HS-5 (cell line): ENCODE measurements around the gene ARHGAP21.
A peak's percentile ranks its signal among the peaks of the same experiment; 100 is the strongest.

Experiments used
- DNase-seq: peaks from one replicate; pipeline ENCODE4 v3.0.0-alpha.2; 2012; ENCODE audit warnings: low read depth

ARHGAP21 gene

GRCh38 chr10:24574161-24574560 is 149.5 kb downstream of the ARHGAP21 start:
- no peak for DNase-seq

- no peak for DNase-seq
Measured at GRCh38 chr10:24571870-24572450, 151.7 kb downstream of the ARHGAP21 start.

DNA sequence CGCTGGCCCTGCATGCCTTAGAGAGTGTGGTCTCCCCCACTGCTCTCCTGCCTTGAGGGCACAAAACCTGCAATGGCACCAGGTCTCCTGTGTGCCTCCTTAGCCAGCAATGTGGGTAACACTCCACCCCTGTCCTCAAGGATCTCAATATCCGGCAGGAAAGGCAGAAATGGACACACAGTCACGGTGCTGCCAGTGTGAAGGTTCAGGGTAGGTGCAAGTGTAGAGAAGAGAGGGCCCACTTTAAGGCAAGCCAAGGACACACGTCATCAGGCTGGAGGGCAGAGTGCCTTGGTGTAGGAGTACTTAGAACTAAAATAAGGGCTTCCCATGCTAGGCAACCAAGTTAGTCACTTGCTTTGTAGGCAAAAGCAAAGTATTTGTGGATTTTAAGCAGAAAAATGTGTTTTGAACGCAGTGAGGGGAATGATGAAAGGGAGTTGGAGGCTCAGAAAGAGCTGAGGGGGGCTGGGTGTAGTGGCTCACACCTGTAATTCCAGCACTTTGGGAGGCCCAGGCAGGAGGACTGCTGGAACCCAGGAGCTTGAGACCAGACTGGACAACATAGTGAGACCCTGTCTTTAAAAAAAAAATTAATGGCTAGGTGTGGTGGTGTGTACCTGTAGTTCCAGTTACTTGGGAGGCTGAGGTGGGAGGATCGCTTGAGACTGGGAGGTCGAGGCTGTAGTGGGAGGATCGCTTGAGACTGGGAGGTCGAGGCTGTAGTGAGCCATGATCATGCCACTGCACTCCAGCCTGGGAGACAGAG is 152.8 kb downstream of the ARHGAP21 start:
- no peak for DNase-seq

DNA sequence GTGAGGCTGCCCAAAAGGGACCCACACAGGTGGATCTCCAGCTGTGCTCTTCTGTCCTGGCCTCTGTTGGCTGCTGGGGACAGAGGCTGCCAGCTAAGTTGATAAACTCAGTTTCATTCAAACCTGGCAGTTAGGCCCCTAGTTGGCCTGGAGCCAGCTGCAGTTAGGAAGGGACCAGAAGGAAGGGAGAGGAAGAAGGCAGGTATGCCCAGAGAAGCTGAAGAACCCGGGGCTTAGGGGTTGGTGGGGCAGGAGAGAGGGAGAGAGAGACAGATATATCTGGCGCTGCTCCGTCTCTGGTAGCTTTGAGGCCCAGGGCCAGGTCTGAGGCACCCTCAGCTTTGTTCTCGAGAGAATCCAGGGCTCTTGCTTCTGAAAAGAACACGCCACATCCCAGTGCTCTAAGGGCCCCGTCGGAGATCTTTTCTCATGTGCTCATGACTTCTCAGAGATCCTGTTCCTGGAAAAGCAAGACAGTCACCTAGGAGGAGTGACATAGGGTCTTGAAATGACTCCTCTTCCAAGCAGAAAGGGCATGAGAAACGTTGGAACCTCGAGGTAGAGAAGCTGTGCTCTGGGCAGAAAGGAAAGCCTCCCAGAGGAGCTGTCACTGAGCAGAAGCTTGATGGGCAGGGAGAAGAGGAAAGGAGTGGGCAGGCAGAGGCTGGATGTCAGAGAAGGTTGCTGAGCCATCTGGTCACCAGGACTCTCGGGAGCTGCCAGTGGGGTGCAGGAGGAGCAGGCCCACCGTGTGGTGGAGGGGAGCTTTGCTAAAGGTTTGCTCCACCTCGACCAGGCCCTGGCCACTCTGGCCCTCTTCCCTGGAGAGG is 153.6 kb downstream of the ARHGAP21 start:
- DNase-seq = no peak

DNA sequence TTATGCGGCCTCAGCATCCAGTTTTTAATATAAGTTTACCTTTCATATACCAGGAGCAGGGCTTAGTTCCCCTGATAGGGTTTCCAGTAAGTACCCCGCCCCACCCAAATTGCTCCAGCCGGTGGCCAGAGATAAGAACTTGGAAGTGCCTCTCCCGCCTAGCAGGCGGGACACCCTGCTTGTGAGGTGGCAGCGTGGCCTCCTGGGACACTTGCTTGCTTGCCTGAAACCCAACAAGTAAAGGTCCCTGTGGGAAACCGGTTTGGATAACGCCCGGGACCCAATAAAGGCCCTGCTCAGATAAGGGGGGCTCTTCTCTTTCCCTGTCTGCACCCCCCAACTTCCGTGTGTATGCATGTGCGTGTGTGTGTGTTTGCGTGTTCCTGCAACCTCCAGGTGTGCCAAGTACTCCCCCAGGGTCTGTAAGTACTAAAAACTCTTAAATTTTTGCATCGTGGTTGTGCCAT is 154.3 kb downstream of the ARHGAP21 start:
- no peak for DNase-seq

GRCh38 chr10:24568042-24568441 is 155.6 kb downstream of the ARHGAP21 start:
- DNase-seq = no peak

DNA sequence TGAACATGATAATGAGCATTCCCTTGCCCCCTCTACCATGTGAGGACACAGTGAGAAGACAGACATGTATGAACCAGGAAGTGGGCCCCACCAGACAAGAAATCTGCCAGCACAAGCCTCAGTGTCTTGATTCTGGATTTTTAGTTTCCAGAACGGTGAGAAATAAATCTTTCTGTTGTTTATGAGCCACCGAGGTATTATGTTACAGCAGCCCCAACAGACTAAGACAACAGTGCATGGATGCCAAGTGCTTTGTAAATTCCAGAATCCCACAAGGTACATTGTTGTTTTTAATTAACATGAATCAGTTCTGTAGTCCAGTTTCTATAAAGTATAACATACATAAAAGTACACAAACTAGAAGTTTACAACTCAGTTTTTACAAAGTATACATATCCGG is 162.2 kb downstream of the ARHGAP21 start:
- no peak for DNase-seq

DNA sequence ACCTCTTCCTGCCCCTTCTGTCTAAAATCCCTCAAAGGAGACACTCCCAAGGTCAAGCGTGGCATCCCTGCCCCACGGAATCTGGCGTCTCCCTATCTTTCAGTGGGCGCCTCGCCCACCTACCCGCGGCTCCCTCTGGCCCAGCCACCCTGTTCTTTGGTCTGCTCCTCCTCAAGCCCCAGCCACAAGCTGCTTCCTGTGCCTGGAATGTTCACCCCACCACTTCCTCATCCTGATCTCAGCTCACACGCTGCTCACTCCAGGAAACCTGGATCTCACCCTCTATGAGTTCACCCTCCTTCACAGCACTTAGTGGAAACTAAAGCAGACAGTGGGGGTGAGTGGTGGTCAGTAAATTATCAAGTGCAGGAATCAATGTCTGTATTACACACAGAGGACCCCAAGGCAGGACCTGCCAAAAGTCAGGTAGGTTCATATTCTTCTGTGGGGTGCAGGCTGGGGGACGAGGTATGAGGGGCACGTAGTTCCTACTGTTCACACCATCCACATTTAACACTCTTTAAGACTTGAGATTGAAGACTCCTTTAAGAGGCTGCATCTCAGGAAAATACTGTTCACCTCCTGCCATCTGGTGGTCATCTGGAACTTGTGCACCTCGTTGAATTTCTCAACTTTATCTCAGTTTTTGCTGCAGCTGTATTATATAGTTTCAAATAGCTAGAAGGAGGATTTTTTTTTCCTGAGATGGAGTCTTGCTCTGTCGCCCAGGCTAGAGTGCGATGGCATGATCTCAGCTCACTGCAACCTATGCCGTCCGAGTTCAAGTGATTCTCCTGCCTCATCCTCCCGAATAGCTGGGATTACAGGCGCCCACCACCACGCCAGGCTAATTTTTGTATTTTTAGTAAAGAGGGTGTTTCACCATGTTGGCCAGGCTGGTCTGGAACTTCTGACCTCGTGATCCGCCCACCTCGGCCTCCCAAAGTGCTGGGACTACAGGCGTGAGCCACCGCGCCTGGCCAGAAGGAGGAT is 166.6 kb downstream of the ARHGAP21 start:
- DNase-seq = peak; percentile 20

GRCh38 chr10:24556126-24556749 is 167.4 kb downstream of the ARHGAP21 start:
- no peak for DNase-seq

DNA sequence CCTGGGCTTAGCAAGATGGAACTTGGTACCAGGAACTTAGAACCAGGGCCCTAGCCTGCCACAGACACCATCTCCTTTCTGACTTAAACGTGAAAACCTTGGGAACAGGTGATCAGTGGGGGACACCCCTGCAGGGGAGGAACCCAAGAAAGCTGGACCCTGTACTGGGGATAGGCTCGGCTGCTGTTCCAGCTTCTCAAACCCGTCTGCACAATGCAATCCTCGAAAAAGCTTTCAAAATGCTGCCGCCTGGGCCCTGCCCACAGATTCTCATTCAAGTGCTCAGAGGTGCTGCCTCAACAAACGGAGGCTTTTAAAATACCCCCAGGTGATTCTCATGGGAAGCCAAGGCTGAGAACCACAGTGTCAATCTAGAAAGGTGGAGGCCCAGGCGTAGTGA is 169.7 kb downstream of the ARHGAP21 start:
- no peak for DNase-seq

GRCh38 chr10:24553051-24553612 is 170.6 kb downstream of the ARHGAP21 start:
- no peak for DNase-seq

- no peak for DNase-seq
Measured at GRCh38 chr10:24552346-24553016, 171.2 kb downstream of the ARHGAP21 start.

GRCh38 chr10:24551161-24551560 is 172.5 kb downstream of the ARHGAP21 start:
- DNase-seq = no peak

- no peak for DNase-seq
Measured at GRCh38 chr10:24550680-24551079, 173.0 kb downstream of the ARHGAP21 start.

DNA sequence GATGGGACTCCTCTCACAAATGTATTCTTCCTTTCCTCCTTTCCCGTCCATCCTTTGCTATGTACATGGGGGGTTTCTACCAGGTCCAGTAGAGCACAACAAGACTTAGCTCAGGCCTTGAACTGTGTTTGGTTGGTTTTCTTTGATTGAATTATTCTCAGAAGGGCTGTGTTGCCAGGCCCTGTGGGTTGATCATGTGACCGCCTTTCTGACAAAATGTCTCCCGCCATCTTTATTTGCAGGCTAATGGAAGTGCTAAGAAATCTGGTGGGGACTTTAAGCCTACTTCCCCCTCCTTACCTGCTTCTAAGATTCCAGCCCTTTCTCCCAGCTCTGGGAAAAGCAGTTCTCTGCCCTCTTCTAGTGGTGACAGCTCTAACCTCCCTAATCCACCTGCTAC is 178.1 kb downstream of the ARHGAP21 start:
- DNase-seq = no peak

DNA sequence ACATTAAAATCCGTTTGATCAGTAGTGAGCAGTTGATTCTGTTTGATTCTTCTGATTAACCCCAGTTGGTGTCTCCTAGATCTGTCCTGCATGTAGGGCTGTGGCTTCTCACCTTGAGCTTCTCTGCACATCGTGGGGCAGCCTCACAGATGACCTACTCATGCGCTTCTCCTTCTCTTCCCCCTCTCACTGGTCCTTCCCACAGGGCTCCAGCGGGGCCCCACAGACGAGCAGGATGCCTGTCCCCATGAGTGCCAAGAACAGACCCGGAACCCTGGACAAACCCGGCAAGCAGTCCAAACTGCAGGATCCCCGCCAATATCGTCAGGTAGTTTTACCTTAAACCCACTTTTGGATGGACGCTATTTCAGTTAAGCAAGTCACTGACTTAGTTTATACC is 178.9 kb downstream of the ARHGAP21 start:
- no peak for DNase-seq

GRCh38 chr10:24542314-24543270 is 181.1 kb downstream of the ARHGAP21 start:
- DNase-seq = no peak

- no peak for DNase-seq
Measured at GRCh38 chr10:24541239-24541753, 182.4 kb downstream of the ARHGAP21 start.

DNA sequence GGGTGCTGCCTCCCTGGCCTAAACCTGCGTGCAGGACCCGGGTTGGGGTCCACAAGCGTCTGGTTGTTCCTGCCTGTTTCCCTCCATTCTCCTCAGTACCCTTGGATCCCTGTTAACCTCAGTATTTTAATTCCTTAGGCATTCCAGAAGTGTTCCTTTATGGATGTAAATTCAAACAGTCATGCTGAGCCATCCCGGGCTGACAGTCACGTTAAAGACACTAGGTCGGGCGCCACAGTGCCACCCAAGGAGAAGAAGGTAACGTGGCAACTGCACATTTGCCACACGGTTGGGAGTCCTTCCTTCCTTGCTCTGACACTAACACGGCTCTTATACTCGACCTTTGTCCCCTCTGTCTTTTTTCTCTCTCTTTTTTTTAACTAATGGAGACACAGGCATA is 187.1 kb downstream of the ARHGAP21 start:
- no peak for DNase-seq
